ENCODE measurements around the gene TJP2. TPM values are rescaled to one million over a fixed set of nuclear protein-coding genes. Genes with fewer than 3 reads are reported as not detected.

TJP2 gene
- total RNA-seq, 1 experiment from 2014 or later: 587 TPM

DNA sequence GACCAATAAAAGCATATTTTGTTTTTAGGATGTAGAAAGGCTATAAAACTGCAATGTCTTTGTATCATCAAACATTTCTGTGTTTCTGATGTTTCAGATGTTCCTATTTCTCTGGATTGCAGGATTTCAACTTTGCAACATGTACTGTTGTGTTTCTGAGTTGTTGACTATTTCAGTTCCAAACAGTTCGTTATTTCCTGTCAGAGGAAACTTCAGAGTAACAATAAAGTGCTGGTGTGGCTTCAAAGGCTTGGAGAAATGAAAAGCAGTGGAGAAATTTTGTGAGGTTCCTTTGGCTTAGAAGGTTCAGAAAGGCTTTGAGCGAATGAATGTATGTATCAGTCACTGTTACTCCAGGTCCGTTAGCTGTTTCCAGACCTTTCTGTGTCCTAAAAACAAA is 17.2 kb downstream of the TJP2 start:
- DNase-seq (ENCODE audit: low spot score): no peak

DNA sequence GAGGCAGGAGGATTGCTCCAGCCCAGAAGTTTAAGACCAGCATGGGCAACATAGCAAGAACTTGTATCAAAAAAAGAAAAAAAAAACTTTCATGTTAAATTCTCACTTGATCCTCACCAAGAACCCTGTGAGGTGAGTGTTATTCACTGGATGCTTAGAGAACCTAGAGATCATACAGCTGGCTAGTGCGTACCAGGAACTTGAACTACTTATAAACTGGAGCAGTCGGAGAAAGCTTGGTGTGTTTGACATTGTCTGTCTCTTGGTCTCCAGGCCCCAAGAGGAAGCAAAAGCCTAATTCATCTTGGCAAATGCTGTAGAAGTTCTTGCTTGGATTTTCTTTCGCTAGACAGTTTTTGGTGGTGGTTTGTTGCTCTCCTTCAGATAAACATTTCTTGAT is 18.1 kb downstream of the TJP2 start:
- DNase-seq (ENCODE audit: low spot score): no peak

DNA sequence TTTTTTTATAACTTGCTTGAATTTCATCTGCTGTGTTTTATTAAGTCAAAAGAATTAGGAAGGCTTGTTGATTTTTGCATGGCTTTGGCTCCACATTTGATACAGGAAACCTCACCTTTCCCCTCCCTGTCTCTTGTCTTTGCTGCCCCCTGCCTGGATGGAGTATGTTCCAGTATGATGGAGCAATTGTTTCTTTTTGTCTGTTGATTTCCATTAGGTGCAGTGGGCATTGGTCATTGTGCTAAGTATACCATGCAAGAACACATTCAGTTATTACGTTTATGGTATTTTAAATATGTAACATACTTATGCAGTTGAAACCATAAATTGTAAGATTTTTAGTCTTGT is 19.6 kb downstream of the TJP2 start:
- no peak for DNase-seq (ENCODE audit: low spot score)

DNA sequence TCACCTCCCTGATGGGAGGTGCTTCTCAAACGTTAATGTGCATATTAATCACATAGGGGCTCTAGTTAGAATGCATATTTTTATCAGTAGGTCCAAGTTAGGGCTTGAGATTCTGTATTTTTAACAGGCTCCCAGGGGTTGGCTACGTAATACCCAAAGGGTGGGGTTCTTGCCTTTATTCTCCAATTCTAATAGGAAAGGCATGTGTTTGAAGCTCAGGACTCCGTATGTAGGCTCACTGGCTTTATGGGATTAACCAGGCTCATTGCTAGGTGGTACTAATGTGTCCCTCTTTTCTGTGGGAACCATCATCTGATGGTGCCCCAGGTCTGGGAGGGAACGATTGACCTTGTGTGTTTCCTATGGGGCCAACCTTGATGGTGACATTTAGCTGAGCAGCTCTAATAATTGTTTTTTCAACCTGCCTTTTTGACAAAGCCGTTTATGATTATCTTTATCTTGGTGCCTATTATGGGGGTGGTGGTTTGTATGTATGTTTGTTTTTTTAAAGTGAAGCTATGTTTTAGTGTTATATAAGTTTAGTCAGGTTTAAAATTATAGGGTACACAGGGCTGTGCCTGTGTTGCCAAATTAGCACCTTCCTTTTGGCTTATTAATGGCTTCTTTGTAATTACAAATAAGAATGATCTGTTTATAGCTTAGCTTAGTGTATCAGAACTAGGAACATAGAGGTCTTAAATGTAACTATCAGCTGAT is 20.8 kb downstream of the TJP2 start:
- DNase-seq (ENCODE audit: low spot score): no peak

DNA sequence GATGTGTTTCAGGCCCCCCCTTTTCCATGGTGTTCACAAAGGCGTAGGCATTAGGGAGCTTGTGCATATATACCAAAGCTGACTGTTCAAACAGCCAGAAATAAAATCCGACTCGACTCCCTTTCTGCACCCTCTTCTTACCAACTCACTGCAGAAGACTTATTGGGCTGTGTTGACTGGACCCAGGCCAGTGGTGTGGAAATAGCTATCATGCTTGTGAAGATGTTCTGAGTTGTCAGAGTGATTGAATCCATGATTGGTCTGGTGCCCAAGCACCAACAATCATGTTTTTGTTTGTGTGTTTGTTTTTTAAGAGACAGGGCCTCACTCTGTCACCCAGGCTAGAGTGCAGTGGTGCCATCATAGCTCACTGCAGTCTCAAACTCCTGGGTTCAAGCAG is 21.6 kb downstream of the TJP2 start:
- no peak for DNase-seq (ENCODE audit: low spot score)

DNA sequence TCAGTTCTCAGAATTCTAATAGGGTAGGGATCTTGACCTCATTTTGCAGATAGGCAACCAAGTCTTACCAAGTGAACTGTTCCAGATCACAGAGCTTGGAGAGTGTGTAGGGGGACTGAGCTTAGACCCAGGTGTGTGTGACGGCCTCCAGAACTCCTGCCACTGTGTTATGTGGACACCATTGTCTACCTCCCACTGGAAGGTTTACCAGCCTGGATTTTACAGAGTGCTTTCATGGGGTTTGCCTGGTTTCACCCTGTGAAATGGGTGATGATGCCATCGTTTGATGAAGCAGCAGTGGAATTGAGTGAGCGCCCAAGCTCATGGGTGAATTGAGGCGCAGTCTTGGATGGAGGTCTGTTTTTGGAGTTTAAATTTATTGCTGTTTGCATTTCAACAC is 23.6 kb downstream of the TJP2 start:
- DNase-seq (ENCODE audit: low spot score): no peak

DNA sequence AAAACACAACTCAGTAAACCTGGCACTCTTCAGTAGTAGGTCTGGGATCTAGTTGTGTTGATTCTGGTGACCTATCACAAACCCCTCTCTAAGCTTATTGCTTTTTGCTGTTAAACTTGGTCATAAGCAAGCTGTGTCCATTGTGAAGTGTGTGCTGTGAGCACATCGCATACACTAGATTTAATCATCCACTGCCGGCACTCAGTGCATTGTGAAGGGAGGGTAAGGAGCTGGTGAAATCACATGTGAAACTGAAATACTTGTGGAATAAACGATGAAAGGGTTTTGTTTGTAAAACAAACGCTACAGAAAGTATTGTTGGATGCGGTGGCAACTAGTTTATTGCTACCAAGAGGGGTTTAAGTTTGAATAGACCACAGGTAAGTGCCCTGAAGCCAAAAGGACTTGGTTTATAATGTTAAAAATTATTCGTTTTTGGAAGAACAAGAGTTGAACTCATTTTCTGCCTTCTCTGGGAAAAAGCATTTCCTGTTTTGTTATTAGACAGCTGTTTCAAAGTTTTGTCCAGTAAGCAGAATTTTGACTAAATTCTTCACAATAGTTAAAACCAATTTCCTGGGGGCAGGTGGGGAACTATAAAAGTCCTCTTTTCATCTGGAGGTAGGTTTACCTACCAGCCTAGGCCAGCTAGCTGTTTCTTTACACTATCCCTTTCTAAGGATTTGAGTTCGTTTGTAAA is 24.6 kb downstream of the TJP2 start:
- DNase-seq (ENCODE audit: low spot score): no peak

DNA sequence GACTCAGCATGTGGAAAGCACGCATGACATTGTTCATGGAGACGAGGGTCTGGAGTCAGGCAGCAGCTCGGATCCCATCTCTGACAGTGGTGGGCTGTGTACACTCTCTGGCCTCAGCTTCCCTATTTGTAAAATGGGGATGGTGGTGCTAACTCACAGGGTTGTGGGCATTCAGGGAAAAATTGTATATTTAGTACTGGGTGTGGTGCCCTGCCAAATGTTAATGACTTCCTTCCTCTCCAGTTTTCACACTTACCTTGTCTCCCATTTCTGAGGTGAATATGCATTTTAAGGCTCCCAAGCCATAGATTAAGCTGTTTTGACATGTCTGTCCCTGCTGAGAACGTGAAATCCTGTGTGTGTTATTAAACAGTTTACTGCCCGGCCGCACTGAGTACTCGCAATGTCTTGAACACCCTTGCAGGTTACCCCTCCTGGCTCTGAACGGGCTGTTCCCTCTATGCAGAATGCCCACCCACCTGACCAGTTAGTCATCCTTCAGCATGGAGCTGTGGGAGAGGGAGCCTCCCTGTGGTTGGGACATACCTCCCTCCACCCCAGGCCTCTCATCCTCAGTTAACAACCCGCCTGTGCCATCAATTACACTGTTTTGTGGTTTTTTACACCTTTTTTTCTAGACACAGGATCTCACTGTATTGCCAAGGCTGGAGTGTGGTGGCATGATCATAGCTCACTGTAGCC is 25.8 kb downstream of the TJP2 start:
- no peak for DNase-seq (ENCODE audit: low spot score)

DNA sequence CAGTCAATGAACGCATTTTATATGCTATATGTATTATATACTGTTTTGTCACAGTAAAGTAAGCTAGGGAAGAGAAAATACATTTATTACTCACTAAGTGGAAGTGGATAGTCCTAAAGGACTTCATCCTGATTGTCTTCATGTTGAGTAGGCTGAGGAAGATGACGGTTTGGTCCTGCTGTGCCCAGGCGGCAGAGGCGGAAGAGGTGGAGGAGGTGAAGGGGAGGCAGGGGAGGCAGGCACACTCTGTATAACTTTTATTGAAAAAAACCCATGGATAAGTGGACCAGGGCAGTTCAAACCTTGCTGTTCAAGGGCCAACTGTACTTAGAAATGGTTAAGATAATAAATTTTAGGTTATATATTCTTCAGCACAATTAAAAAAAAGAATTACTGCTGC is 28.5 kb downstream of the TJP2 start:
- no peak for DNase-seq (ENCODE audit: low spot score)

DNA sequence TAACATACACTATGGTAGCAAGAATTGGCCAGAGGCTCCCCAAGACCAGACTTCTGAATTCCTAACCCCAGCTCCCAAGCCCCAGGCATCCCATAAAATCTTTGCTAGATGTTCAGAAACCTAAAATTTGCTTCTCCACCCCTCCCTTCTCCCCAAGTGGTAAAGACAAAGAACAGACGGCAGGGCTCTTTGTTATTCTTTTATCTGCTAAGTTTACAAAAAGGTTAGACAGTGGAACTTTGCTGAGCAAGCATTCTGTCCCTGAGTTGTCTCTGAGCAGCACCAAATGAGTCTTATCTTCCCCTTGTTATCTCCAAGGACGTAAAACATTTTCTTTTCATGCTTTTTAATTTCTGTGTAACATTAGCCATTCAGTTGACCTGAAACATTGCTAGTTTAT is 30.2 kb downstream of the TJP2 start:
- DNase-seq (ENCODE audit: low spot score): no peak

DNA sequence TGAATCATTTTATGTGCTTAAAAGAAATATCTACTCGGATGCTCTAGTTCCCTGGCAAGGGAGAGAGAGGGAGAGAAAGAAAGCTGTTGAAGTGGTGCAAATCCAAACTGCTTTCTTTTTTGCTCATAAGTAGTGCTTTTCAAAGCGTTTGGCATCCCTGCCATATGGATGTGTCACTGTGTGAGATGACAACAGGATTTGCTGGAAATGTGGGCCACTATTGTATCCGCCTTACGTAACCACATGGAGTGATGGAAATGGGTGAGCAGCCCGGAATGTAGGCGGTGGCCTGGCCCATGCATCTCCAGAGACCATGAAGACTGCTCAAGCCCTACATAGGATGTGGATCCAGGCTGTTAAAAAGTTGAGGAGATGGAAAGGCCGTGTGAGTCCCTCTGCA is 30.8 kb downstream of the TJP2 start:
- no peak for DNase-seq (ENCODE audit: low spot score)

DNA sequence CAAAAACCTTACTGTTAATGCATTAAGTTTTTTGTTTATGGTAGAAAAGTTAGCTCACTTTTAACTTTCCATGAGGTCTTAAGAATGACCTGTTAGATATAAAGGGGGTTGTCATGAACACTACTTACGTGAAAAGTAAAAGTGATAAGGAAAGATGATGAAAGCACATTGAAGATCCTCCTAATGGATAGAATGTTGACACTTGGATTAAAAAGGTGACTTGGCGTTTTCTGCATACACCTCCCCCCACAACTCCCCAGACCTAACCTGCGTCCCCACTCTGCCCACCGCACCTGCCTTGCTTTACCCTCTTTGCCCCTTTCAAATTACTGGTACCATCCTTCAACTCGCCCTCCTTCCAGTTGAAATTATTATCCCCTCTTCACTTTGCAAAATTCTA is 32.0 kb downstream of the TJP2 start:
- no peak for DNase-seq (ENCODE audit: low spot score)

DNA sequence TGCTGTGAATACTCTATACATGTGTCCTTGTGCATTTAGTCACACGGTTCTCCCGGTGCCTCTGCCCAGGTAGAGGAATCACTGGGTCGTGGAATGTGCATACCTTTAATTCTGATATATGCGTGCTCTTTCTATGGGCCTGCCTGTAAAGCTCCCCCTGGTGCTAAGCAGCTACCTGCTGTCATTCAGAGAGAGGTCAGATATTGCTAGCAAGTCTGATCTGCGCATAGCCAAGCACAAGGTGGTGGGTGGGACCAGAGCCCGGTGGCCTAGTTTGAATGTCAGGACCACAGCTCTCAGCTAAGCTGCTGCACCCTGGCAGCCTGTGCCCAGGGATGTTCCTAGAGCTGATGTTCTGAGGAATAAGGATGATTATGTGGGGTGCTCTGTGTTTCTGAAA is 33.4 kb downstream of the TJP2 start:
- DNase-seq (ENCODE audit: low spot score): peak; percentile 23

DNA sequence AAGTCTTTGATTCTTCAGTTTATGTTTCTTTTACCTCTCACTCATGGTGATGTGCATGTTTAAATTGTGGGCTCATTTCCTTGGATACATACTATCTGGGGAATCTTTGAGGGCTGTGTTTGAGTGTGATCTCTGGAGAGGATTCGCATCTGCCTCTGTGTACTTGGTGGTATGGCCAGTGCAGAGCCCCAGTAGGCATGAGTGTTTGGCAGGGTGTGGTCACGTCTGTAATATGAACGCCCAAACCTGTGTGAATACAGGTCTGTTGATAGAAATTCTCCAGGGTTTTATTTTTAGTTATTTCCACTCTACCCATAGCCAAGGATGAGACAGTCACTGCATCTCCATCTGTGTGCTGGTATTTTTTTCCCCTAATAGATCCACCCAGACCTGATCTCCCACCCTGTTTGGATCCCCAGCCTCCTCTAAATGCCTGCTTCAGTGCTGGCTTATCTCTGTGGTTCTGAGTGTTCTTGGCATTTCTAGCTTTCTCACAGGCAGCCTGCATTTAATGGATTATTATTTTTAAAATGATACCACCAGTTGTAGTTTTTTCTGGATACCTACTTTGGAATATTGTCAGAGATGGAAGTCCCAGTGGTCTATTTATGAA is 37.5 kb downstream of the TJP2 start:
- DNase-seq (ENCODE audit: low spot score): no peak

DNA sequence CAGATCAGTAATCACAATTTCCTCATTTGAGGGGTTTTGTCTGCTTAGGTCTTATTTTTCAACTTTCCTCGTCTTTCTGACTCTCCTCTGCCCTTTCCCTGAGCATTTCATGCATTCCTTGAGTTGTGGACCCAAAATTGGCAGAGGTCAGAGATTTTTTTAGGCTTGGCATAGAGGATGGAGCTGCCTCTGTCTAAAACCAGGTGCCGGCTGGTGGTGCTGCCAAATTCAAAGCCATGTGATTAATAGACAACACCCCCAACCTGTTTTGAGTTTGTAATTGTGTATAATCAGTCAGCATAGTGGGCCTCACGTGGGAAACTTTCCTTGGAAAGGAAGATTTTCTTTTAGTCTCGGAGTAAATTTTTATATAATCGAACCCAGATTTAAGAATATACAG is 39.6 kb downstream of the TJP2 start:
- no peak for DNase-seq (ENCODE audit: low spot score)

DNA sequence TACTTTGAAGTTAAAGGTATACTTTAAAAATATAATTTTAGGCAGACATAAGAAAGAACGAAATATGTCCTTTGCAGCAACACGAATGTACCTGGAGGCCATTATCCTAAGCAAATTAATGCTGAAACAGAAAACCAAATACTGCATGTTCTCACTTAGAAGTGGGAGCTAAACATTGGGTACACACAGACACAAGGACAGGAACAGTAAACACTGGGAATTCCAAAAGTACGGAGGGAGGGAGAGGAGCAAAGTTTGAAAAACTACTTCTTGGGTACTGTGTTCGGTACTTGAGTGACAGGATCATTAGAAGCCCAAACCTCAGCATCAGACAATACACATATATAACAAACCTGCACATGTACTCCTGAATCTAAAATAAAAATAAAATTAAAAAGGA is 40.9 kb downstream of the TJP2 start:
- DNase-seq (ENCODE audit: low spot score): no peak

DNA sequence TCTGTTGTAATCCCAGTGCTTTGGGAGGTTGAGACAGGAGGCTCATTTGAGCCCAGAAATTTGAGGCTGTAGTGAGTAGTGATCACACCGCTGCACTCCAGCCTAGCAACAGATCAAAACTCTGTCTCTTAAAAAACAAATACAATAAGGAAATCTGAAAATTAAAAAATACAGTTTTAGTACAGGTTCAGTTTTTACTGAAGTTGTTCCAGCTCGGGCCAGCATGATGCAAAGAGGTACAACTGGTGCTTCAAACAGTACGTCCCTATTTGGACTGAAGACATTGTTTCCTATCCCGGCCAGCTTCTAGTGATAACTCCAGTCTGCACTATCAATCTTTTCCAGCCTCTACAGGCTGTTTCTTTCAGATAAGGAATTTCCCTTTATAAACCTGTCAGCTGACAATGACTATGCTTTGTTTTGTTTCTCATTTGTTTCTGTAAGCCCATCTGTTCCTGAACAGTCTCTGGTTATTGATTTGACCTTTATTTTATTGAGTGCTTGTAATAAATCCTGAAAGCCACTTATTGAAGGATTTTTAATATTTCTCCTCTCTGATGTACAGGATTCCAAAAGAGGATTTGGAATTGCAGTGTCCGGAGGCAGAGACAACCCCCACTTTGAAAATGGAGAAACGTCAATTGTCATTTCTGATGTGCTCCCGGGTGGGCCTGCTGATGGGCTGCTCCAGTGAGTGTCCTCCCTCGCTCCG is 41.9 kb downstream of the TJP2 start:
- DNase-seq (ENCODE audit: low spot score): no peak

DNA sequence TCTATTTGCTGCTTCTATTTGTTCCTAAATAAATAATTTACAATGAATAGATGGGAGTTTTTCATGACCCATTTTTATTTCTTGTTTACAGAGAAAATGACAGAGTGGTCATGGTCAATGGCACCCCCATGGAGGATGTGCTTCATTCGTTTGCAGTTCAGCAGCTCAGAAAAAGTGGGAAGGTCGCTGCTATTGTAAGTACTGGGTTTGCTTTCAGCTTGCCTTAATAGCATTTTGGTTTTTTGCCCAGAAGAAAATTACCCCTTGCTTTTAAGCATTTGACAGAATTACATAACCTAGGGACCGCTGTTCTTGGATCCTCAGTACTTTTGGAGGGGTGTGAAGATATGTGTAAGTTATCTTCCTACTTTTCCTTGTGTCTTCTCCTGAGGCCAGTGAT is 44.1 kb downstream of the TJP2 start:
- DNase-seq (ENCODE audit: low spot score): no peak

DNA sequence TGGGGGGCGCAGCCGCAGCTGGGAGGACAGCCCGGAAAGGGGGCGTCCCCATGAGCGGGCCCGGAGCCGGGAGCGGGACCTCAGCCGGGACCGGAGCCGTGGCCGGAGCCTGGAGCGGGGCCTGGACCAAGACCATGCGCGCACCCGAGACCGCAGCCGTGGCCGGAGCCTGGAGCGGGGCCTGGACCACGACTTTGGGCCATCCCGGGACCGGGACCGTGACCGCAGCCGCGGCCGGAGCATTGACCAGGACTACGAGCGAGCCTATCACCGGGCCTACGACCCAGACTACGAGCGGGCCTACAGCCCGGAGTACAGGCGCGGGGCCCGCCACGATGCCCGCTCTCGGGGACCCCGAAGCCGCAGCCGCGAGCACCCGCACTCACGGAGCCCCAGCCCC is 47.0 kb downstream of the TJP2 start:
- no peak for DNase-seq (ENCODE audit: low spot score)

DNA sequence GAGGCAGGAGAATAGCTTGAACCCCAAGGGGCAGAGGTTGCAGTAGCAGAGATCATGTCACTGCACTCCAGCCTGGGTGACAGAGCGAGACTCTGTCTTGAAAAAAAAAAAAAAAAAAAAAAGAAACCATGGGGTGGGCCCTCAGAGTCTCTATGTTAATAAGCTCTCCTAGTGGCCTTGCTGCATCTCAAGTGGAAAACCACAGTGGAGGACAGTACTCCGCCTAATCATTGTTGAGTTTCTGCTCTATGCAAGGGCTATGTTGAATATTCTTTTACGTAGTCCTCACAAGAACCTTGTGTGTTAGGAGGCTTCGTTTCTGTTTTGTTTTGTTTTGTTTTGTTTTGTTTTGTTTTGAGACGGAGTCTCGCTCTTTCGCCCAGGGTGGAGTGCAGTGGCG is 48.9 kb downstream of the TJP2 start:
- DNase-seq (ENCODE audit: low spot score): no peak

DNA sequence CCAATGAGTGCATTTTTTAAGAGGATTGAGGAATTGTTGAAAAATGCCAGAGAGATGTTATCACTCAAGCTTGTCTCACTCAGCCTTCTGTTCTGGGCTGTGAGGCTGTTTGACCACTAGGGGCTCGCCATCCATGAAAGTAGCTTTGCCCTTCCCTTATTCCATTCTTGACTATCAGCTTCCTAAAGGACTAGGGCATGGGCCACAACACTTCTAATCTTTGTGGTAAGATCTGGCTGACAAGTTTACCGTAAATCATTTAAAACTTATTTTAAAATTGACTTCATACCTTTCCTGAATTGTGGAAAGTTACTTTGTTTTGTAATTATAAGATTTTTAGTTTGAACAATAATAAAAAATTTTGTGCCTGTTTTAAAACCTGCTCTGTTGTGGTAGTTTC is 49.5 kb downstream of the TJP2 start:
- peak; percentile 78 for DNase-seq (ENCODE audit: low spot score)

DNA sequence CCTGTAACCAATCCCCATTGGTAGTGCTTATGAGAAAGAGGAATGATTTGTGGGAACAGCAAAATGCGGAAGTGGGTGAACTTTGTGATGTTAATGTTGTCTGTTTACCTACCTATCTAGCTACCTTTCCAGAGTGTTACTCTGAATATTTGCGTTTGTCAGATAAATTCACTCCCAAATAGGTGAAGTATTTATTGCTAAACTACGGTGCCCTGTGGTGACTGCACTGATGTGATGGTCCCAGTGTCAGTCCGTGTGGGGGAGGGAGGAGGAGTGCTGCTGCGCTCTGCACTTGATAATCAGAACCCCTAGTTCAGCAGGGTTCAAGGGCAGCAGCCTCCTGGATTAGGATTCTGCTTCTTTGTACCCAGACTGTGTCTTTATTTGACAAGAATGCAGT is 55.3 kb downstream of the TJP2 start:
- DNase-seq (ENCODE audit: low spot score): no peak
